Stromal cell of bone marrow (primary cell): ENCODE measurements around the gene CDH13.

Experiments
- DNase-seq: peaks from one replicate; pipeline ENCODE4 v3.0.0-alpha.2; 2012; ENCODE audit warnings: low read depth

CDH13 gene

GRCh38 chr16:83842291-83842690, 1215.5 kb downstream of the CDH13 start:
- DNase-seq, result no peak

DNA sequence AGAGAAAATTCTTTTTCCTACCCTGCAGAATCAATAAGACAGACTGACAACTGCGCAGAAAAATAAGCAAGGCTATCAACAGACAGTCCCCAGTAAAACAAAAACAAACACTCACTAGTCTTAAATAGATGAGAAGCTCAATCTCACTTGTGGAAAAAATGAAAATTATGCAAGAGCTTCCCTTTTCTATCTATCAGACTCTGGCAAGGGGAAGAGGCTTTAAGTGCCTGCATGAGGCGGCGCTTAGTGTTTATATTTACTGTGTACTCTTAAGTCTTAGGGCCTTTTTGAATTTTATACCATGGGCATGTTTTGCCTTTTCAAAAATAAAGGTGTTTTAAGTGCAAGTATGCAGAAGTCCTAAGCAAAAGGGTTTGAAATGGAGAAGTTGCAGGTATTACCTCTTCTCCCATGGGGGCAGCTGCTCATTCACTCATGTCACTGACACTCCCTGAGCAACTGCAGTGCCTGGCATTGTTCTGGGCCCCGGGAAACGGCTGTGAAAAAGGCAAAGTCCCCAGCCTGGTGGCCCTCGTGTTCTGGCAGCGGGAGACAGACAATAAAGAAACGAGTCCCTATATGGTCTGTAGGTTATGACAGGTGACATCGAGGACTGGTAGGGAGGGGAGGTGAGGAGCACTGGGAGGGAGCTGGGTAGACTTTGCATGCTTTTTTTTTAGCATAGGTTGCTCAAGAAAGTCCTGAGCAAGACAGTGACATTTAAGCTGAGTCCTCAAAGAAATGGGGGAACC, 1216.2 kb downstream of the CDH13 start:
- DNase-seq, result no peak

- DNase-seq, result no peak
Observed at GRCh38 chr16:83843657-83844056, 1216.9 kb downstream of the CDH13 start.

DNA sequence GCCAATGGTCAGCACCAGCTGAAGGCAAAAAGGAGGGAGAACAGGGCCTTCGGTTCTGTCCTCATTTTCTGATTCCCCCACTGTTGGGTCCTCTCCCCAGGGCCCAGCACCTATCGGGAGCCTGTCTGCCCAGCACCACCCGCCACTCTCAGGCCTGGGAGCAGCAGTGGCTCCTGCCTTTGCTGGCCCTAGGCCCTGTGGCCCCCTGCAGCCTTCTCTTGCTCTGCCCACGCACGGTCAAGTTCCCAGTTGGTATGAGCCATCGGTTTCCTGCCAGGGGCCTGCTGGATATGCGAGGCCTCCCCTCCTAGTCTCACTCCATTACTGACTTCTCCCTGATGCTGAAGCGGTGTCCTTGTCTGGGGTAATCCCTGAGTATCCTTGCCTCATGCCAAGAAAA, 1218.5 kb downstream of the CDH13 start:
- DNase-seq, result no peak

GRCh38 chr16:83847371-83848225, 1220.8 kb downstream of the CDH13 start:
- no peak for DNase-seq

DNA sequence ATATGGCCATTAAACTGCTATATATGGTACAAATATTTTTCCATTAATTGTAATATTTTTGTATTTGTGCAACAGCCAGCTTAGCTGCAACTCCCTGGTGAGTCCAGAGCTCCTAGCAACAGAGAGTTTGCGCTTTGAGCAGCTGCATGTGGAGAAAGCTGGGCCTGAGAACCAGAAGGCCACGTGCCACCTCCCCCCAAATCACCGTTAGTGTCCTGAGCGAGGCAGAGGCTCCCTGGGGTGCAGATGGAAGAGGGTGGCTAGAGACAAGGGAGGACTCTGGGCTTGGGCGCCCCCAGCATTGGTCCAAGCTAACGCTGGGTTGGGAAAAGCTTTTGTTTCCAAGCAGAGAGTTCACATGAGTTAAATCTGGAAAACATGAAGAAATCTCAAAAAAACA, 1222.7 kb downstream of the CDH13 start:
- DNase-seq, result no peak
